CD14-positive monocyte (primary cell): ENCODE data around the gene PFDN4. TPM values are rescaled to one million over a fixed set of nuclear protein-coding genes. Genes with fewer than 3 reads are reported as not detected.

ENCODE experiments used
- DNase-seq, 3 donors: peaks; one replicate each; pipeline ENCODE4 v3.0.0-alpha.2; 2011 to 2022
- H2AFZ ChIP-seq: 2 replicates; pipeline ENCODE4 v1.6.0; 2012; ENCODE audit warnings: mild to moderate bottlenecking, low read depth, low read length, inconsistent platforms; ENCODE audit not compliant: insufficient read depth, poor library complexity, severe bottlenecking
- H3K27ac ChIP-seq, 2 donors: 1 replicate in 1 of 2; 2 replicates in 1 of 2; pipeline ENCODE4 v1.5.1; 2012 to 2013; ENCODE audit warnings: low read length in 2 of 2, control low read depth in 1 of 2, inconsistent platforms in 1 of 2, low read depth in 1 of 2, mild to moderate bottlenecking in 1 of 2
- H3K27me3 ChIP-seq, 2 donors: one replicate each; pipeline versions ENCODE4 v1.6.0 to v1.6.1; 2011 to 2013; ENCODE audit warnings: low read length in 2 of 2; ENCODE audit not compliant: control insufficient read depth in 2 of 2, insufficient read depth in 2 of 2
- H3K36me3 ChIP-seq, 2 donors: replicated peaks in 1 of 2; 1 replicate in 1 of 2; 2 replicates in 1 of 2; pipeline versions ENCODE4 v1.5.1 to v1.6.1; 2012 to 2013; ENCODE audit warnings: low read length in 2 of 2, control low read depth in 1 of 2, inconsistent platforms in 1 of 2, mild to moderate bottlenecking in 1 of 2; ENCODE audit not compliant: insufficient read depth in 2 of 2, control insufficient read depth in 1 of 2
- H3K4me1 ChIP-seq, 2 donors: 1 replicate in 1 of 2; 2 replicates in 1 of 2; pipeline versions ENCODE4 v1.5.1 to v1.6.1; 2012 to 2013; ENCODE audit warnings: low read length in 2 of 2, control low read depth in 1 of 2, inconsistent platforms in 1 of 2, mild to moderate bottlenecking in 1 of 2, moderate library complexity in 1 of 2; ENCODE audit not compliant: insufficient read depth in 2 of 2, control insufficient read depth in 1 of 2
- H3K4me2 ChIP-seq: replicated peaks from 2 replicates; pipeline ENCODE3; 2012; ENCODE audit warnings: low read length, moderate library complexity, mild to moderate bottlenecking; ENCODE audit not compliant: poor library complexity, severe bottlenecking; ENCODE audit errors: extremely low read depth
- H3K4me3 ChIP-seq, 3 experiments: fragments of 200-600 bp in 1 of 3; sonication (generic) in 1 of 3; replicated peaks in 1 of 3; 1 replicate in 2 of 3; 2 replicates in 1 of 3; pipeline ENCODE4 v1.5.1; 2011 to 2013; ENCODE audit warnings: low read length in 3 of 3, mild to moderate bottlenecking in 3 of 3, control low read depth in 2 of 3, low read depth in 2 of 3, inconsistent platforms in 1 of 3, moderate library complexity in 1 of 3
- H3K79me2 ChIP-seq: 2 replicates; pipeline ENCODE4 v1.6.0; 2012; ENCODE audit warnings: mild to moderate bottlenecking, control low read depth, inconsistent platforms, low read length, moderate library complexity; ENCODE audit not compliant: insufficient read depth
- H3K9ac ChIP-seq: 2 replicates; pipeline ENCODE4 v1.6.0; 2017; ENCODE audit warnings: low read length, mild to moderate bottlenecking; ENCODE audit not compliant: insufficient read depth, poor library complexity, severe bottlenecking
- H3K9me3 ChIP-seq, 2 donors: replicated peaks in 1 of 2; 1 replicate in 1 of 2; 2 replicates in 1 of 2; pipeline versions ENCODE4 v1.5.1 to v1.6.1; 2012 to 2013; ENCODE audit warnings: low read length in 2 of 2, control low read depth in 1 of 2; ENCODE audit not compliant: control insufficient read depth in 1 of 2, insufficient read depth in 1 of 2
- H4K20me1 ChIP-seq: 2 replicates; pipeline ENCODE4 v1.6.0; 2012; ENCODE audit warnings: mild to moderate bottlenecking, low read length, control low read depth, moderate library complexity; ENCODE audit not compliant: insufficient read depth
- H3K27ac Mint-ChIP-seq, 7 donors: one replicate each; pipeline ENCODE4 v1.8.0; 2020; ENCODE audit warnings: mild to moderate bottlenecking in 7 of 7, mixed read lengths in 7 of 7, moderate library complexity in 6 of 7, inconsistent platforms in 2 of 7
- H3K27me3 Mint-ChIP-seq, 3 donors: one replicate each; pipeline ENCODE4 v1.8.0; 2021 to 2022; ENCODE audit warnings: low read depth in 3 of 3, mild to moderate bottlenecking in 3 of 3, mixed read lengths in 3 of 3, moderate library complexity in 3 of 3, inconsistent platforms in 1 of 3
- H3K36me3 Mint-ChIP-seq, 2 donors: one replicate each; pipeline ENCODE4 v1.8.0; 2020; ENCODE audit warnings: mixed read lengths in 2 of 2, inconsistent platforms in 1 of 2, mild to moderate bottlenecking in 1 of 2
- H3K4me1 Mint-ChIP-seq: one replicate; pipeline ENCODE4 v1.8.0; 2020; ENCODE audit warnings: mild to moderate bottlenecking, mixed read lengths
- H3K4me3 Mint-ChIP-seq, 2 donors: one replicate each; pipeline ENCODE4 v1.8.0; 2020; ENCODE audit warnings: mild to moderate bottlenecking in 2 of 2, mixed read lengths in 2 of 2, moderate library complexity in 1 of 2
- H3K9me3 Mint-ChIP-seq, 7 donors: one replicate each; pipeline ENCODE4 v1.8.0; 2020 to 2022; ENCODE audit warnings: mixed read lengths in 7 of 7, mild to moderate bottlenecking in 6 of 7, moderate library complexity in 6 of 7, inconsistent platforms in 2 of 7
- CTCF ChIP-seq: fragments of 200-600 bp; IDR thresholded peaks from one replicate; pipeline ENCODE4 v1.8.0; 2022; ENCODE audit warnings: antibody characterized with exemption, mild to moderate bottlenecking
- WGBS: methylation state at CpG from one replicate; pipeline ENCODE4 v1.1.5; 2013; ENCODE audit warnings: missing lambda C conversion rate; ENCODE audit not compliant: insufficient coverage; 5-methylcytosine and 5-hydroxymethylcytosine counted together
- intact Hi-C, 2 donors: fragments of 100-400 bp; cut with micrococcal nuclease; formaldehyde crosslinking; loops; one replicate each; pipeline versions ENCODE4 v1.15.0 to v1.15.1; 2023
- polyA plus RNA-seq, 3 donors: library from polyadenylated mRNA; depleted of rRNA in 1 of 3; unstranded in 2 of 3; stranded (reverse) in 1 of 3; fragments of 300-500 nt in 2 of 3; fragments of >200 nt in 1 of 3; fragmentation: Illumina TruSeq in 2 of 3; gene quantifications; 1 replicate in 2 of 3; 2 replicates in 1 of 3; pipeline ENCODE4 v1.2.3, GENCODE V29; 2012 to 2021

Gene PFDN4
- polyA plus RNA-seq, 3 donors: 12.6 to 49.0 (median 32.1) TPM

- Histone ChIP-seq H3K27ac (no peak overlapping the region), H3K4me2 (no peak overlapping the region), H3K79me2 (no peaks in the 10 kb centered on the region), H4K20me1 (no peaks in the 10 kb centered on the region), H3K36me3 (no peaks in the 10 kb centered on the region), H3K4me3 (no peak overlapping the region), H3K9me3 (no peaks in the 10 kb centered on the region), H3K9ac (no peak overlapping the region), H3K27me3 (peaks cover 18 to 27% of the 10 kb centered on the region in 2 donors), H2AFZ (no peak overlapping the region), H3K4me1 (no peaks in the 10 kb centered on the region)
- Mint-ChIP-seq H3K27ac (no peak overlapping the region), H3K9me3 (no peaks in the 10 kb centered on the region), H3K36me3 (no peaks in the 10 kb centered on the region), H3K4me3 (no peak overlapping the region), H3K4me1 (no peaks in the 10 kb centered on the region), H3K27me3 (peaks cover 12 to 34% (median 14%) of the 10 kb centered on the region in 3 donors)
- DNase-seq: no peak
- intact Hi-C loops: no loop called here
- no peak for TF ChIP-seq CTCF
- WGBS: 100% methylated on average over 1 of the region's 3 CpGs
Measured at GRCh38 chr20:54184071-54184470, 23.8 kb upstream of the PFDN4 start.

GRCh38 chr20:54184904-54185626 is 22.8 kb upstream of the PFDN4 start:
- DNase-seq: no peak
- H3K27me3 Mint-ChIP-seq: peaks cover 12 to 34% (median 13%) of the 10 kb centered on the region in 3 donors
- WGBS: 90% methylated on average over 6 of the region's 10 CpGs

More at GRCh38 chr20:54184904-54185626, 22.8 kb upstream of the PFDN4 start:
- H3K27me3 ChIP-seq: peaks cover 16 to 25% of the 10 kb centered on the region in 2 donors
- H3K4me3 ChIP-seq: no peak overlapping the region
- TF ChIP-seq CTCF: no peak
- no peak overlapping the region for H3K4me2 ChIP-seq
- H3K4me3 Mint-ChIP-seq: peak overlapping the region in 1 of 2 donors; percentile 35
- H3K9ac ChIP-seq: no peak overlapping the region
- no peaks in the 10 kb centered on the region for H3K79me2 ChIP-seq
- no peaks in the 10 kb centered on the region for H3K4me1 Mint-ChIP-seq
- no peaks in the 10 kb centered on the region for H3K9me3 ChIP-seq
- no peaks in the 10 kb centered on the region for H3K36me3 ChIP-seq
- H3K27ac ChIP-seq: no peak overlapping the region
- H4K20me1 ChIP-seq: no peaks in the 10 kb centered on the region
- H3K27ac Mint-ChIP-seq: peak overlapping the region in 1 of 7 donors; percentile 6
- H3K36me3 Mint-ChIP-seq: no peaks in the 10 kb centered on the region
- no peaks in the 10 kb centered on the region for H3K9me3 Mint-ChIP-seq
- intact Hi-C loops: no loop called here
- no peak overlapping the region for H2AFZ ChIP-seq
- H3K4me1 ChIP-seq: no peaks in the 10 kb centered on the region
